ENCODE results near the gene LRRC23.
"Not testable (repeated sequence)": the region's sequence is repeated elsewhere in the genome, so short reads cannot be mapped to it uniquely, and the experiment has no call there.

GRCh38 chr12:6889775-6890573, 14.6 kb upstream of the LRRC23 start:
- TF ChIP-seq EZH2 (IDR thresholded peaks at IDR 0.05; ENCODE audit: low read length, unreplicated experiment): not testable (repeated sequence)
- TF ChIP-seq, protein P1, sequence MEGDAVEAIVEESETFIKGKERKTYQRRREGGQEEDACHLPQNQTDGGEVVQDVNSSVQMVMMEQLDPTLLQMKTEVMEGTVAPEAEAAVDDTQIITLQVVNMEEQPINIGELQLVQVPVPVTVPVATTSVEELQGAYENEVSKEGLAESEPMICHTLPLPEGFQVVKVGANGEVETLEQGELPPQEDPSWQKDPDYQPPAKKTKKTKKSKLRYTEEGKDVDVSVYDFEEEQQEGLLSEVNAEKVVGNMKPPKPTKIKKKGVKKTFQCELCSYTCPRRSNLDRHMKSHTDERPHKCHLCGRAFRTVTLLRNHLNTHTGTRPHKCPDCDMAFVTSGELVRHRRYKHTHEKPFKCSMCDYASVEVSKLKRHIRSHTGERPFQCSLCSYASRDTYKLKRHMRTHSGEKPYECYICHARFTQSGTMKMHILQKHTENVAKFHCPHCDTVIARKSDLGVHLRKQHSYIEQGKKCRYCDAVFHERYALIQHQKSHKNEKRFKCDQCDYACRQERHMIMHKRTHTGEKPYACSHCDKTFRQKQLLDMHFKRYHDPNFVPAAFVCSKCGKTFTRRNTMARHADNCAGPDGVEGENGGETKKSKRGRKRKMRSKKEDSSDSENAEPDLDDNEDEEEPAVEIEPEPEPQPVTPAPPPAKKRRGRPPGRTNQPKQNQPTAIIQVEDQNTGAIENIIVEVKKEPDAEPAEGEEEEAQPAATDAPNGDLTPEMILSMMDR (conservative IDR thresholded peaks at IDR 0.05; ENCODE audit: low read depth, low read length): not testable (repeated sequence)

All from PC-3 (cell line).